ENCODE measurements around the gene AQP1. TPM values are rescaled to one million over a fixed set of nuclear protein-coding genes. Genes with fewer than 3 reads are reported as not detected.
A peak's percentile ranks its signal among the peaks of the same experiment; 100 is the strongest.

Gene AQP1
- total RNA-seq, 1 donor: 2.8 TPM

- TF ChIP-seq CTCF (IDR thresholded peaks at IDR 0.05; ENCODE audit: insufficient read depth, low read length): no peak
- DNase-seq (ENCODE audit: low read depth): no peak
- no peak overlapping the region for H3K4me3 ChIP-seq (ENCODE audit: low read depth, low read length)
Observed at GRCh38 chr7:30936650-30937245, 25.1 kb downstream of the AQP1 start.

GRCh38 chr7:30937416-30937815 is 25.8 kb downstream of the AQP1 start:
- no peak for TF ChIP-seq CTCF (IDR thresholded peaks at IDR 0.05; ENCODE audit: insufficient read depth, low read length)
- DNase-seq (ENCODE audit: low read depth): no peak
- no peak overlapping the region for H3K4me3 ChIP-seq (ENCODE audit: low read depth, low read length)

GRCh38 chr7:30938435-30939316 is 27.0 kb downstream of the AQP1 start:
- peak; percentile 99 for TF ChIP-seq CTCF (IDR thresholded peaks at IDR 0.05; ENCODE audit: insufficient read depth, low read length)

GRCh38 chr7:30941582-30942323 is 30.1 kb downstream of the AQP1 start:
- DNase-seq (ENCODE audit: low read depth): no peak
- TF ChIP-seq CTCF (IDR thresholded peaks at IDR 0.05; ENCODE audit: insufficient read depth, low read length): no peak
- H3K4me3 ChIP-seq (ENCODE audit: low read depth, low read length): no peak overlapping the region

More at GRCh38 chr7:30938435-30939316, 27.0 kb downstream of the AQP1 start:
- DNase-seq (ENCODE audit: low read depth): peak; percentile 66
- peak overlapping the region; percentile 3 for H3K4me3 ChIP-seq (ENCODE audit: low read depth, low read length)

DNA sequence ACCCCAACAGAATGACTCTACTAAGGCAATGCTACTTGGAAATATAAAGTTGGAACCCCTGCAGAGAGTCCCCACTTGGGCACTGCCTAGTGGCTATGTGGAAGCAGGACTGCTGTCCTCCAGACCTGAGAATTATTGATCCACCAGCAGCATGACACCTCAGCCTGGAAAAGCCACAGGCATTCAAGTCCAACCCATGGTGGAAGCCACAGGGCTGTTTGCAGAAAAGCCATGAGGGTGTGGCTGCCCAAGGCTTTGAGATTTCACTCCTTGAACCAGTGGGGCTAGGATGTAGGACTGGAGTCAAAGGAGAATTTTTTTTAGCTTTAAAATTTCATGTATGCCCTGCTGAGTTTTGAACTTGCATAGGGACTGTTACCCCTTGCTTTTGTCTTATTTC is 38.5 kb downstream of the AQP1 start:
- no peak for DNase-seq (ENCODE audit: low read depth)
- TF ChIP-seq CTCF (IDR thresholded peaks at IDR 0.05; ENCODE audit: insufficient read depth, low read length): no peak

GRCh38 chr7:30954914-30955313 is 43.3 kb downstream of the AQP1 start:
- no peak for DNase-seq (ENCODE audit: low read depth)
- no peak overlapping the region for H3K4me3 ChIP-seq (ENCODE audit: low read depth, low read length)
- no peak for TF ChIP-seq CTCF (IDR thresholded peaks at IDR 0.05; ENCODE audit: insufficient read depth, low read length)

More for the DNA sequence above, 38.5 kb downstream of the AQP1 start:
- no peak overlapping the region for H3K4me3 ChIP-seq (ENCODE audit: low read depth, low read length)

Data from fibroblast of the aortic adventitia (primary cell).